H1 (cell line): Measurements from ENCODE around the gene KRTAP10-3.

Source experiments
- CREB1 ChIP-seq: IDR thresholded peaks from 2 replicates; pipeline ENCODE4 v1.6.1; 2012; ENCODE audit warnings: inconsistent platforms
- EP300 ChIP-seq, 2 experiments: IDR thresholded peaks; 1 replicate in 1 of 2; 2 replicates in 1 of 2; pipeline ENCODE4 v1.6.1; 2011 to 2012; ENCODE audit warnings: low read depth in 2 of 2, low read length in 2 of 2, mild to moderate bottlenecking in 2 of 2, borderline replicate concordance in 1 of 2, inconsistent platforms in 1 of 2, moderate library complexity in 1 of 2
- EZH2 ChIP-seq: fragments of 200-600 bp; sonication (generic); IDR thresholded peaks from 2 replicates; pipeline ENCODE4 v1.7.1; 2012; ENCODE audit warnings: low read depth, mild to moderate bottlenecking, moderate library complexity, low read length, inconsistent platforms; ENCODE audit not compliant: severe bottlenecking
- JUND ChIP-seq: IDR thresholded peaks from 2 replicates; pipeline ENCODE4 v1.6.1; 2011; ENCODE audit warnings: mild to moderate bottlenecking, improper control_type of control experiment, low read length
- POLR2A ChIP-seq, 2 experiments: IDR thresholded peaks; 1 replicate in 1 of 2; 2 replicates in 1 of 2; pipeline ENCODE4 v1.6.1; 2011; ENCODE audit warnings: low read depth in 2 of 2, low read length in 2 of 2, mild to moderate bottlenecking in 2 of 2; ENCODE audit errors: control extremely low read depth in 1 of 2
- RFX5 ChIP-seq: IDR thresholded peaks from 2 replicates; pipeline ENCODE4 v1.6.1; 2011; ENCODE audit warnings: low read depth, low read length, improper control_type of control experiment, borderline replicate concordance
- RXRA ChIP-seq: IDR thresholded peaks from 2 replicates; pipeline ENCODE4 v1.6.1; 2011; ENCODE audit warnings: low read depth, mild to moderate bottlenecking, low read length, moderate library complexity; ENCODE audit not compliant: insufficient read depth
- ZNF274 ChIP-seq: IDR thresholded peaks from 2 replicates; pipeline ENCODE4 v1.7.0; 2012; ENCODE audit warnings: low read length, borderline replicate concordance; ENCODE audit errors: extremely low read depth
- TF ChIP-seq, protein P1 (sequence below), 3 experiments: IDR thresholded peaks; 1 replicate in 2 of 3; 2 replicates in 1 of 3; pipeline versions ENCODE4 v1.5.1 to v1.6.1; 2011; ENCODE audit warnings: low read length in 3 of 3, mild to moderate bottlenecking in 3 of 3, inconsistent platforms in 2 of 3, low read depth in 1 of 3, moderate library complexity in 1 of 3; ENCODE audit not compliant: insufficient read depth in 1 of 3; ENCODE audit errors: control extremely low read depth in 1 of 3
- TF ChIP-seq, protein P2 (sequence below): IDR thresholded peaks from 2 replicates; pipeline ENCODE4 v1.6.1; 2012; ENCODE audit warnings: inconsistent platforms
- TF ChIP-seq, protein P3 (sequence below): IDR thresholded peaks from 2 replicates; pipeline ENCODE4 v1.6.1; 2012; ENCODE audit warnings: inconsistent platforms

DNA sequence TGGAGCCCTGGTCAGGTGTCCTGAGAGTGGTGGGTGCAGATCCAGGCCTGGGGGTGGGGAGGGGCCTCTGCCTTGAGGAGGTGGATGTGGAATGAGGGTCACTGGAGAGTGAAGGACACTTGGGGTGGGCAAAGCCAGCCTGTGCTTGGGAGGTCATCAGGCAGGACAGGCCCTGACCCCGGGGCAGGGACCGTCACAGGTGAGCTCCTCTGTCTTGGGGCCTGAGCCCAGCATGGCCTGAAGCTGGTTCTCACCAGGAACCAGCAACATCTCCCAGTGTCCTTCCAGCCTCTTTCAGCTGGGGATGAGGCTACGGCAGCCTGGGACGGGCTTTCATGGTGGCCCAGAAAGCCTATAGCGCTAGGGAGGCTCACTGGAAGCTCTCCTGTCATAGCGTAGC, 6.5 kb downstream of the KRTAP10-3 start:
- TF ChIP-seq EP300 (IDR thresholded peaks at IDR 0.05; ENCODE audit: borderline replicate concordance in 1 of 2, low read depth in 2 of 2, low read length in 2 of 2), result no peak
- TF ChIP-seq JUND, result no peak
- TF ChIP-seq, protein P1, sequence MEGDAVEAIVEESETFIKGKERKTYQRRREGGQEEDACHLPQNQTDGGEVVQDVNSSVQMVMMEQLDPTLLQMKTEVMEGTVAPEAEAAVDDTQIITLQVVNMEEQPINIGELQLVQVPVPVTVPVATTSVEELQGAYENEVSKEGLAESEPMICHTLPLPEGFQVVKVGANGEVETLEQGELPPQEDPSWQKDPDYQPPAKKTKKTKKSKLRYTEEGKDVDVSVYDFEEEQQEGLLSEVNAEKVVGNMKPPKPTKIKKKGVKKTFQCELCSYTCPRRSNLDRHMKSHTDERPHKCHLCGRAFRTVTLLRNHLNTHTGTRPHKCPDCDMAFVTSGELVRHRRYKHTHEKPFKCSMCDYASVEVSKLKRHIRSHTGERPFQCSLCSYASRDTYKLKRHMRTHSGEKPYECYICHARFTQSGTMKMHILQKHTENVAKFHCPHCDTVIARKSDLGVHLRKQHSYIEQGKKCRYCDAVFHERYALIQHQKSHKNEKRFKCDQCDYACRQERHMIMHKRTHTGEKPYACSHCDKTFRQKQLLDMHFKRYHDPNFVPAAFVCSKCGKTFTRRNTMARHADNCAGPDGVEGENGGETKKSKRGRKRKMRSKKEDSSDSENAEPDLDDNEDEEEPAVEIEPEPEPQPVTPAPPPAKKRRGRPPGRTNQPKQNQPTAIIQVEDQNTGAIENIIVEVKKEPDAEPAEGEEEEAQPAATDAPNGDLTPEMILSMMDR (IDR thresholded peaks at IDR 0.05; ENCODE audit: control extremely low read depth in 1 of 3, insufficient read depth in 1 of 3, low read depth in 1 of 3, low read length in 3 of 3), result no peak
- no peak for TF ChIP-seq CREB1
- no peak for TF ChIP-seq RXRA
- no peak for TF ChIP-seq ZNF274
- TF ChIP-seq, protein P2, sequence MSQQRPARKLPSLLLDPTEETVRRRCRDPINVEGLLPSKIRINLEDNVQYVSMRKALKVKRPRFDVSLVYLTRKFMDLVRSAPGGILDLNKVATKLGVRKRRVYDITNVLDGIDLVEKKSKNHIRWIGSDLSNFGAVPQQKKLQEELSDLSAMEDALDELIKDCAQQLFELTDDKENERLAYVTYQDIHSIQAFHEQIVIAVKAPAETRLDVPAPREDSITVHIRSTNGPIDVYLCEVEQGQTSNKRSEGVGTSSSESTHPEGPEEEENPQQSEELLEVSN, result no peak
- no peak for TF ChIP-seq RFX5
- TF ChIP-seq POLR2A (IDR thresholded peaks at IDR 0.05; ENCODE audit: control extremely low read depth in 1 of 2, low read depth in 2 of 2, low read length in 2 of 2), result no peak
- TF ChIP-seq EZH2, result no peak
- TF ChIP-seq, protein P3, sequence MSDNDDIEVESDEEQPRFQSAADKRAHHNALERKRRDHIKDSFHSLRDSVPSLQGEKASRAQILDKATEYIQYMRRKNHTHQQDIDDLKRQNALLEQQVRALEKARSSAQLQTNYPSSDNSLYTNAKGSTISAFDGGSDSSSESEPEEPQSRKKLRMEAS, result no peak
